ENCODE data around the gene SIL1.

Gene SIL1

GRCh38 chr5:138903130-138903775, 294.9 kb downstream of the SIL1 start:
- H3K27me3 ChIP-seq (ENCODE audit: insufficient read depth, low read depth, severe bottlenecking), result no peaks in the 10 kb centered on the region
- H3K4me3 ChIP-seq (ENCODE audit: low read depth, low read length), result no peak overlapping the region
- no peak overlapping the region for H3K27ac ChIP-seq
- no peaks in the 10 kb centered on the region for H3K9me3 ChIP-seq (ENCODE audit: severe bottlenecking)
- TF ChIP-seq CTCF (IDR thresholded peaks at IDR 0.05; ENCODE audit: low read depth, low read length), result no peak
- no peak for DNase-seq
- H3K36me3 ChIP-seq, result peaks cover 29% of the 10 kb centered on the region

GRCh38 chr5:138901716-138902115, 296.5 kb downstream of the SIL1 start:
- TF ChIP-seq CTCF (IDR thresholded peaks at IDR 0.05; ENCODE audit: low read depth, low read length), result no peak
- Histone ChIP-seq H3K4me3 (ENCODE audit: low read depth, low read length) (no peak overlapping the region), H3K27ac (no peak overlapping the region), H3K36me3 (peaks cover 29% of the 10 kb centered on the region), H3K27me3 (ENCODE audit: insufficient read depth, low read depth, severe bottlenecking) (no peaks in the 10 kb centered on the region), H3K9me3 (ENCODE audit: severe bottlenecking) (no peaks in the 10 kb centered on the region)
- no peak for DNase-seq

GRCh38 chr5:138900281-138900965, 297.7 kb downstream of the SIL1 start:
- no peak for DNase-seq
- no peaks in the 10 kb centered on the region for H3K9me3 ChIP-seq (ENCODE audit: severe bottlenecking)
- peaks cover 16% of the 10 kb centered on the region for H3K36me3 ChIP-seq
- no peaks in the 10 kb centered on the region for H3K27me3 ChIP-seq (ENCODE audit: insufficient read depth, low read depth, severe bottlenecking)
- TF ChIP-seq CTCF (IDR thresholded peaks at IDR 0.05; ENCODE audit: low read depth, low read length), result no peak
- no peak overlapping the region for H3K4me3 ChIP-seq (ENCODE audit: low read depth, low read length)
- H3K27ac ChIP-seq, result no peak overlapping the region

GRCh38 chr5:138898742-138899141, 299.4 kb downstream of the SIL1 start:
- Histone ChIP-seq H3K9me3 (ENCODE audit: severe bottlenecking) (no peaks in the 10 kb centered on the region), H3K27me3 (ENCODE audit: insufficient read depth, low read depth, severe bottlenecking) (no peaks in the 10 kb centered on the region), H3K27ac (no peak overlapping the region), H3K36me3 (peaks cover 9% of the 10 kb centered on the region), H3K4me3 (ENCODE audit: low read depth, low read length) (no peak overlapping the region)
- no peak for DNase-seq
- no peak for TF ChIP-seq CTCF (IDR thresholded peaks at IDR 0.05; ENCODE audit: low read depth, low read length)

GRCh38 chr5:138898299-138898698, 299.9 kb downstream of the SIL1 start:
- peaks cover 9% of the 10 kb centered on the region for H3K36me3 ChIP-seq
- no peak for TF ChIP-seq CTCF (IDR thresholded peaks at IDR 0.05; ENCODE audit: low read depth, low read length)
- no peak overlapping the region for H3K4me3 ChIP-seq (ENCODE audit: low read depth, low read length)
- H3K27ac ChIP-seq, result no peak overlapping the region
- H3K27me3 ChIP-seq (ENCODE audit: insufficient read depth, low read depth, severe bottlenecking), result no peaks in the 10 kb centered on the region
- DNase-seq, result no peak
- H3K9me3 ChIP-seq (ENCODE audit: severe bottlenecking), result no peaks in the 10 kb centered on the region
